CD14-positive monocyte (primary cell): ENCODE data around the gene GAREM1. TPM values are rescaled to one million over a fixed set of nuclear protein-coding genes. Genes with fewer than 3 reads are reported as not detected.

Experiments used
- DNase-seq, 3 donors: peaks; one replicate each; pipeline ENCODE4 v3.0.0-alpha.2; 2011 to 2022
- H2AFZ ChIP-seq: 2 replicates; pipeline ENCODE4 v1.6.0; 2012; ENCODE audit warnings: mild to moderate bottlenecking, low read depth, low read length, inconsistent platforms; ENCODE audit not compliant: insufficient read depth, poor library complexity, severe bottlenecking
- H3K27ac ChIP-seq, 2 donors: 1 replicate in 1 of 2; 2 replicates in 1 of 2; pipeline ENCODE4 v1.5.1; 2012 to 2013; ENCODE audit warnings: low read length in 2 of 2, control low read depth in 1 of 2, inconsistent platforms in 1 of 2, low read depth in 1 of 2, mild to moderate bottlenecking in 1 of 2
- H3K27me3 ChIP-seq, 2 donors: one replicate each; pipeline versions ENCODE4 v1.6.0 to v1.6.1; 2011 to 2013; ENCODE audit warnings: low read length in 2 of 2; ENCODE audit not compliant: control insufficient read depth in 2 of 2, insufficient read depth in 2 of 2
- H3K36me3 ChIP-seq, 2 donors: replicated peaks in 1 of 2; 1 replicate in 1 of 2; 2 replicates in 1 of 2; pipeline versions ENCODE4 v1.5.1 to v1.6.1; 2012 to 2013; ENCODE audit warnings: low read length in 2 of 2, control low read depth in 1 of 2, inconsistent platforms in 1 of 2, mild to moderate bottlenecking in 1 of 2; ENCODE audit not compliant: insufficient read depth in 2 of 2, control insufficient read depth in 1 of 2
- H3K4me1 ChIP-seq, 2 donors: 1 replicate in 1 of 2; 2 replicates in 1 of 2; pipeline versions ENCODE4 v1.5.1 to v1.6.1; 2012 to 2013; ENCODE audit warnings: low read length in 2 of 2, control low read depth in 1 of 2, inconsistent platforms in 1 of 2, mild to moderate bottlenecking in 1 of 2, moderate library complexity in 1 of 2; ENCODE audit not compliant: insufficient read depth in 2 of 2, control insufficient read depth in 1 of 2
- H3K4me2 ChIP-seq: replicated peaks from 2 replicates; pipeline ENCODE3; 2012; ENCODE audit warnings: low read length, moderate library complexity, mild to moderate bottlenecking; ENCODE audit not compliant: poor library complexity, severe bottlenecking; ENCODE audit errors: extremely low read depth
- H3K4me3 ChIP-seq, 3 experiments: fragments of 200-600 bp in 1 of 3; sonication (generic) in 1 of 3; replicated peaks in 1 of 3; 1 replicate in 2 of 3; 2 replicates in 1 of 3; pipeline ENCODE4 v1.5.1; 2011 to 2013; ENCODE audit warnings: low read length in 3 of 3, mild to moderate bottlenecking in 3 of 3, control low read depth in 2 of 3, low read depth in 2 of 3, inconsistent platforms in 1 of 3, moderate library complexity in 1 of 3
- H3K79me2 ChIP-seq: 2 replicates; pipeline ENCODE4 v1.6.0; 2012; ENCODE audit warnings: mild to moderate bottlenecking, control low read depth, inconsistent platforms, low read length, moderate library complexity; ENCODE audit not compliant: insufficient read depth
- H3K9ac ChIP-seq: 2 replicates; pipeline ENCODE4 v1.6.0; 2017; ENCODE audit warnings: low read length, mild to moderate bottlenecking; ENCODE audit not compliant: insufficient read depth, poor library complexity, severe bottlenecking
- H3K9me3 ChIP-seq, 2 donors: replicated peaks in 1 of 2; 1 replicate in 1 of 2; 2 replicates in 1 of 2; pipeline versions ENCODE4 v1.5.1 to v1.6.1; 2012 to 2013; ENCODE audit warnings: low read length in 2 of 2, control low read depth in 1 of 2; ENCODE audit not compliant: control insufficient read depth in 1 of 2, insufficient read depth in 1 of 2
- H4K20me1 ChIP-seq: 2 replicates; pipeline ENCODE4 v1.6.0; 2012; ENCODE audit warnings: mild to moderate bottlenecking, low read length, control low read depth, moderate library complexity; ENCODE audit not compliant: insufficient read depth
- H3K27ac Mint-ChIP-seq, 7 donors: one replicate each; pipeline ENCODE4 v1.8.0; 2020; ENCODE audit warnings: mild to moderate bottlenecking in 7 of 7, mixed read lengths in 7 of 7, moderate library complexity in 6 of 7, inconsistent platforms in 2 of 7
- H3K27me3 Mint-ChIP-seq, 3 donors: one replicate each; pipeline ENCODE4 v1.8.0; 2021 to 2022; ENCODE audit warnings: low read depth in 3 of 3, mild to moderate bottlenecking in 3 of 3, mixed read lengths in 3 of 3, moderate library complexity in 3 of 3, inconsistent platforms in 1 of 3
- H3K36me3 Mint-ChIP-seq, 2 donors: one replicate each; pipeline ENCODE4 v1.8.0; 2020; ENCODE audit warnings: mixed read lengths in 2 of 2, inconsistent platforms in 1 of 2, mild to moderate bottlenecking in 1 of 2
- H3K4me1 Mint-ChIP-seq: one replicate; pipeline ENCODE4 v1.8.0; 2020; ENCODE audit warnings: mild to moderate bottlenecking, mixed read lengths
- H3K4me3 Mint-ChIP-seq, 2 donors: one replicate each; pipeline ENCODE4 v1.8.0; 2020; ENCODE audit warnings: mild to moderate bottlenecking in 2 of 2, mixed read lengths in 2 of 2, moderate library complexity in 1 of 2
- H3K9me3 Mint-ChIP-seq, 7 donors: one replicate each; pipeline ENCODE4 v1.8.0; 2020 to 2022; ENCODE audit warnings: mixed read lengths in 7 of 7, mild to moderate bottlenecking in 6 of 7, moderate library complexity in 6 of 7, inconsistent platforms in 2 of 7
- WGBS: methylation state at CpG from one replicate; pipeline ENCODE4 v1.1.5; 2013; ENCODE audit warnings: missing lambda C conversion rate; ENCODE audit not compliant: insufficient coverage; 5-methylcytosine and 5-hydroxymethylcytosine counted together
- intact Hi-C, 2 donors: fragments of 100-400 bp; cut with micrococcal nuclease; formaldehyde crosslinking; loops; one replicate each; pipeline versions ENCODE4 v1.15.0 to v1.15.1; 2023
- polyA plus RNA-seq, 3 donors: library from polyadenylated mRNA; depleted of rRNA in 1 of 3; unstranded in 2 of 3; stranded (reverse) in 1 of 3; fragments of 300-500 nt in 2 of 3; fragments of >200 nt in 1 of 3; fragmentation: Illumina TruSeq in 2 of 3; gene quantifications; 1 replicate in 2 of 3; 2 replicates in 1 of 3; pipeline ENCODE4 v1.2.3, GENCODE V29; 2012 to 2021
- TF ChIP-seq, protein P1 (sequence below): fragments of 200-600 bp; IDR thresholded peaks from one replicate; pipeline ENCODE4 v1.8.0; 2022; ENCODE audit warnings: antibody characterized with exemption, mild to moderate bottlenecking

Gene GAREM1
- polyA plus RNA-seq, 3 donors, result 0.24 TPM; not detected in 2

DNA sequence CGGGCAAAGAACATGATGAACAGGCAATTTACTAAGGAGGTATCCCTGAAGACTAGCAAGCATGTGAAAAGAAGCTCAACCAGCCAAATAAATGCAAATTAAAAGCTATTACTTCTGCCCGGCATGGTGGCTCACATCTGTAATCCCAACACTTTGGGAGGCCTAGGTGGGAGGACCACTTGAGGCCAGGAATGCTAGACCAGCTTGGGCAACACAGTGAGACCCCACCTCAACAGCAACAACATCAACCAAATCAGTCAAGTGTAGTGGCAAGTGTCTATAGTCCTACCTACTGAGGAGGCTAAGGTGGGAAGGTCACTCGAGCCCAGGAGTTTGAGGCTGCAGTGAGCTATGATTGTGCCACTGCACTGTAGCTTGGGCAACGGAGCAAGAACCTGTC, 141.7 kb downstream of the GAREM1 start:
- Histone ChIP-seq H4K20me1 (no peaks in the 10 kb centered on the region), H3K4me1 (no peaks in the 10 kb centered on the region)
- WGBS, result 83% methylated on average over 1 of the region's 4 CpGs

DNA sequence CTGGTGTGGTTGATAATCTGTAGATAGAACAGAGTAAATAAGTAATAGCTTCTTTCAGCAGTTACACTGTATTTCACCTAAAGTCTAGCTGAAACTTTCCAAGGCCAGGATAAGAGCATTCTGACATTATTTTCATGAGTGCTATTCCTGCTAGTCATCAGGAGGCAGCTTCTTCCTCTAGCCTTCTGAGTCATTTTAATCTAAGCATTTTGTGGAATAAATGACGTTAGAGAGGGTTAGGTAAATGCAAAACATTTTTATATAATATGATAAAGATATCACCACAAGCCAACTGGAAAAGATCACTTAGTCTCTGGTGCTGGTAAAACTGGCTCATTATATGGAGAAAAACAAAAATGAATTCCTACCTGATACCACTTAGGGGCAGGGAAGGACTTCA, 142.3 kb downstream of the GAREM1 start:
- intact Hi-C loops, result no loop called here
- DNase-seq, result no peak
- no CpG with 5 or more reads among the region's 1 CpG for WGBS
- Histone ChIP-seq H3K9ac (no peak overlapping the region), H3K4me1 (no peaks in the 10 kb centered on the region), H3K36me3 (no peaks in the 10 kb centered on the region), H3K4me2 (no peak overlapping the region), H4K20me1 (no peaks in the 10 kb centered on the region), H3K79me2 (no peaks in the 10 kb centered on the region), H3K9me3 (no peaks in the 10 kb centered on the region), H3K27me3 (no peaks in the 10 kb centered on the region), H3K4me3 (no peak overlapping the region), H2AFZ (no peak overlapping the region), H3K27ac (no peak overlapping the region)
- no peaks in the 10 kb centered on the region for H3K4me1 Mint-ChIP-seq
- no peaks in the 10 kb centered on the region for H3K36me3 Mint-ChIP-seq
- H3K27me3 Mint-ChIP-seq, result peaks cover 0 to 1% (median 0%) of the 10 kb centered on the region in 3 donors
- H3K27ac Mint-ChIP-seq, result no peak overlapping the region
- H3K9me3 Mint-ChIP-seq, result peaks cover 0 to 3% (median 0%) of the 10 kb centered on the region in 7 donors
- TF ChIP-seq, protein P1, sequence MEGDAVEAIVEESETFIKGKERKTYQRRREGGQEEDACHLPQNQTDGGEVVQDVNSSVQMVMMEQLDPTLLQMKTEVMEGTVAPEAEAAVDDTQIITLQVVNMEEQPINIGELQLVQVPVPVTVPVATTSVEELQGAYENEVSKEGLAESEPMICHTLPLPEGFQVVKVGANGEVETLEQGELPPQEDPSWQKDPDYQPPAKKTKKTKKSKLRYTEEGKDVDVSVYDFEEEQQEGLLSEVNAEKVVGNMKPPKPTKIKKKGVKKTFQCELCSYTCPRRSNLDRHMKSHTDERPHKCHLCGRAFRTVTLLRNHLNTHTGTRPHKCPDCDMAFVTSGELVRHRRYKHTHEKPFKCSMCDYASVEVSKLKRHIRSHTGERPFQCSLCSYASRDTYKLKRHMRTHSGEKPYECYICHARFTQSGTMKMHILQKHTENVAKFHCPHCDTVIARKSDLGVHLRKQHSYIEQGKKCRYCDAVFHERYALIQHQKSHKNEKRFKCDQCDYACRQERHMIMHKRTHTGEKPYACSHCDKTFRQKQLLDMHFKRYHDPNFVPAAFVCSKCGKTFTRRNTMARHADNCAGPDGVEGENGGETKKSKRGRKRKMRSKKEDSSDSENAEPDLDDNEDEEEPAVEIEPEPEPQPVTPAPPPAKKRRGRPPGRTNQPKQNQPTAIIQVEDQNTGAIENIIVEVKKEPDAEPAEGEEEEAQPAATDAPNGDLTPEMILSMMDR, result no peak
- H3K4me3 Mint-ChIP-seq, result no peak overlapping the region

More for the DNA sequence above, 141.7 kb downstream of the GAREM1 start:
- no peak overlapping the region for H3K9ac ChIP-seq
- H3K36me3 Mint-ChIP-seq, result no peaks in the 10 kb centered on the region
- intact Hi-C loops, result no loop called here
- no peaks in the 10 kb centered on the region for H3K27me3 ChIP-seq
- no peak overlapping the region for H3K27ac Mint-ChIP-seq
- H3K79me2 ChIP-seq, result no peaks in the 10 kb centered on the region
- no peak overlapping the region for H3K4me3 Mint-ChIP-seq
- no peaks in the 10 kb centered on the region for H3K27me3 Mint-ChIP-seq
- H3K9me3 Mint-ChIP-seq, result peaks cover 0 to 3% (median 0%) of the 10 kb centered on the region in 7 donors
- no peak overlapping the region for H2AFZ ChIP-seq
- DNase-seq, result no peak
- H3K27ac ChIP-seq, result no peak overlapping the region
- no peaks in the 10 kb centered on the region for H3K9me3 ChIP-seq
- no peak overlapping the region for H3K4me3 ChIP-seq
- H3K4me2 ChIP-seq, result no peak overlapping the region
- no peaks in the 10 kb centered on the region for H3K36me3 ChIP-seq
- TF ChIP-seq, protein P1, result no peak
- no peaks in the 10 kb centered on the region for H3K4me1 Mint-ChIP-seq
